PC-3 (cell line): ENCODE measurements around the gene NAT16.

Experiments
- CTCF ChIP-seq: fragments of 300-600 bp; sonication (generic); conservative IDR thresholded peaks from 2 replicates; pipeline ENCODE4 v1.5.1; 2017; ENCODE audit warnings: antibody characterized with exemption, low read depth, mild to moderate bottlenecking, low read length
- EZH2 ChIP-seq: fragments of 300-600 bp; sonication (generic); IDR thresholded peaks from one replicate; pipeline ENCODE4 v1.6.1; 2017; ENCODE audit warnings: antibody characterized with exemption, mild to moderate bottlenecking, low read length; ENCODE audit not compliant: unreplicated experiment
- EZH2phosphoT487 ChIP-seq: fragments of 300-600 bp; sonication (generic); IDR thresholded peaks from 2 replicates; pipeline ENCODE4 v1.6.1; 2018; ENCODE audit warnings: mild to moderate bottlenecking, antibody characterized with exemption, low read length, borderline replicate concordance

- TF ChIP-seq CTCF, result no peak
- TF ChIP-seq EZH2, result no peak
- TF ChIP-seq EZH2phosphoT487, result no peak
Measured at GRCh38 chr7:101179713-101180112, 380 bp downstream of the NAT16 start.
